ENCODE results near the gene PDCD1LG2.

DNA sequence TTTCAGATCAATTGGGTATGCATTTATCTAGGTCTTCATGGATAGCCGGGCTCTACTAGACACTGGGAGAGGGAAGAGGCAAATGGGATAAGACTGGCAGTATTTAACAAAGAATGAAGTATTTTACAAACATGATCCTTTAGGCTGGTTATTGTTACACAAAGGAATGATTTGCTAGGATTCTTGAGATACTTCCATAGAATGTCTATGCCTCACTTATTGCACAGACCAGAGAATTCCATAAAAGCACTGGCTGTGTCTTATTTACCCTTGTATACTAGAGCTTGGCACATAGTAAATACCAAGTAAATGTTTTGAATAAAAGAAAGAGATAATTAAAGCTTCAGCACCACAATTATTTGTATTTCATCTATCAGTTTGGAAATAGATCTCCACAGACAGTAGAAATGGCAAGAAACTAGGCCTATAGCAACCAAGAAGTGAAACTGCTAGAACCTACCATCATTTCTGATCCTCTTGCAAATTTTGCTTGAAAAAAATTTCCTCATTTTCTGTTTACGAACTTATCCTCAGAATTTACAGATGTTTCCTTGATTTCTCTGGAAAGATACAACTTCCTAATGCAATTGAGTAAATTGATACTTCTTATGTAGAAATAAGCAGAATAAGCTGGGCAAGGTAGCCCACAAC is 3.8 kb downstream of the PDCD1LG2 start:
- TF ChIP-seq GATA3 (IDR thresholded peaks at IDR 0.05; ENCODE audit: low read depth, low read length) (no peak), GATA2 (IDR thresholded peaks at IDR 0.05; ENCODE audit: low read depth, low read length) (no peak)

Data from SH-SY5Y (cell line).